Trophoblast cell (in vitro differentiated cells and primary cell): ENCODE data around the gene CDS1.
"Not testable (repeated sequence)": the region's sequence is repeated elsewhere in the genome, so short reads cannot be mapped to it uniquely, and the experiment has no call there.

Experiments used
- DNase-seq, 2 donors: peaks; one replicate each; pipeline ENCODE4 v3.0.0-alpha.2; 2016
- H2AFZ ChIP-seq: 2 replicates; pipeline ENCODE4 v1.6.1; 2013; ENCODE audit warnings: low read length, moderate library complexity, mild to moderate bottlenecking; ENCODE audit not compliant: insufficient read depth, poor library complexity
- H2AK5ac ChIP-seq: 2 replicates; pipeline ENCODE4 v1.6.1; 2013; ENCODE audit warnings: mild to moderate bottlenecking, low read length
- H2BK120ac ChIP-seq: 2 replicates; pipeline ENCODE4 v1.6.1; 2013; ENCODE audit warnings: low read length, mild to moderate bottlenecking, moderate library complexity; ENCODE audit not compliant: insufficient read depth, poor library complexity
- H2BK12ac ChIP-seq: 2 replicates; pipeline ENCODE4 v1.6.1; 2013; ENCODE audit warnings: mild to moderate bottlenecking, low read length, moderate library complexity
- H2BK5ac ChIP-seq: 2 replicates; pipeline ENCODE4 v1.6.1; 2013; ENCODE audit warnings: low read length, low read depth, moderate library complexity, mild to moderate bottlenecking; ENCODE audit not compliant: poor library complexity
- H3K14ac ChIP-seq: 2 replicates; pipeline ENCODE4 v1.6.1; 2013; ENCODE audit warnings: mild to moderate bottlenecking, low read length
- H3K18ac ChIP-seq: 2 replicates; pipeline ENCODE4 v1.6.1; 2013; ENCODE audit warnings: mild to moderate bottlenecking, low read length
- H3K23ac ChIP-seq: 2 replicates; pipeline ENCODE4 v1.6.1; 2013; ENCODE audit warnings: low read length
- H3K27ac ChIP-seq: 2 replicates; pipeline ENCODE4 v1.5.1; 2013; ENCODE audit warnings: low read depth, mild to moderate bottlenecking, inconsistent platforms, low read length, moderate library complexity
- H3K27me3 ChIP-seq: 2 replicates; pipeline ENCODE4 v1.6.1; 2013; ENCODE audit warnings: inconsistent platforms, mild to moderate bottlenecking, low read length, moderate library complexity; ENCODE audit not compliant: insufficient read depth
- H3K36me3 ChIP-seq, 2 experiments: 1 replicate in 1 of 2; 2 replicates in 1 of 2; pipeline ENCODE4 v1.6.1; 2013; ENCODE audit warnings: low read length in 2 of 2, mild to moderate bottlenecking in 2 of 2, moderate library complexity in 1 of 2; ENCODE audit not compliant: insufficient read depth in 2 of 2, control insufficient read depth in 1 of 2
- H3K4ac ChIP-seq: 2 replicates; pipeline ENCODE4 v1.6.1; 2013; ENCODE audit warnings: low read depth, mild to moderate bottlenecking, low read length, moderate library complexity
- H3K4me1 ChIP-seq, 2 experiments: 1 replicate in 1 of 2; 2 replicates in 1 of 2; pipeline ENCODE4 v1.6.1; 2013; ENCODE audit warnings: low read length in 2 of 2, mild to moderate bottlenecking in 2 of 2, moderate library complexity in 1 of 2; ENCODE audit not compliant: insufficient read depth in 2 of 2, control insufficient read depth in 1 of 2
- H3K4me2 ChIP-seq: 2 replicates; pipeline ENCODE4 v1.6.1; 2013; ENCODE audit warnings: inconsistent platforms, mild to moderate bottlenecking, low read length, moderate library complexity
- H3K4me3 ChIP-seq: 2 replicates; pipeline ENCODE4 v1.5.1; 2013; ENCODE audit warnings: mild to moderate bottlenecking, low read depth, low read length, inconsistent platforms
- H3K79me1 ChIP-seq: one replicate; pipeline ENCODE4 v1.6.1; 2013; ENCODE audit warnings: low read length
- H3K79me2 ChIP-seq: 2 replicates; pipeline ENCODE4 v1.6.1; 2013; ENCODE audit warnings: low read length, mild to moderate bottlenecking; ENCODE audit not compliant: control insufficient read depth, insufficient read depth, poor library complexity
- H3K9ac ChIP-seq: 2 replicates; pipeline ENCODE4 v1.6.1; 2013; ENCODE audit warnings: mild to moderate bottlenecking, low read length
- H3K9me3 ChIP-seq: 2 replicates; pipeline ENCODE4 v1.6.1; 2013; ENCODE audit warnings: low read depth, mild to moderate bottlenecking, control low read depth, inconsistent platforms, low read length; ENCODE audit not compliant: insufficient read depth
- H4K12ac ChIP-seq: 2 replicates; pipeline ENCODE4 v1.6.1; 2013; ENCODE audit warnings: low read depth, mild to moderate bottlenecking, low read length, moderate library complexity
- H4K8ac ChIP-seq: 2 replicates; pipeline ENCODE4 v1.6.1; 2013; ENCODE audit warnings: low read depth, mild to moderate bottlenecking, low read length, moderate library complexity
- H4K91ac ChIP-seq: one replicate; pipeline ENCODE4 v1.6.1; 2013; ENCODE audit warnings: low read depth, mild to moderate bottlenecking, low read length, moderate library complexity
- WGBS: extraction: QIAGEN DNeasy Blood & Tissue Kit; methylation state at CpG from one replicate; pipeline ENCODE4 v1.1.7; 2013; ENCODE audit warnings: missing lambda C conversion rate; ENCODE audit not compliant: insufficient read length, insufficient coverage; ENCODE audit errors: extremely low coverage; 5-methylcytosine and 5-hydroxymethylcytosine counted together

The CDS1 gene

DNA sequence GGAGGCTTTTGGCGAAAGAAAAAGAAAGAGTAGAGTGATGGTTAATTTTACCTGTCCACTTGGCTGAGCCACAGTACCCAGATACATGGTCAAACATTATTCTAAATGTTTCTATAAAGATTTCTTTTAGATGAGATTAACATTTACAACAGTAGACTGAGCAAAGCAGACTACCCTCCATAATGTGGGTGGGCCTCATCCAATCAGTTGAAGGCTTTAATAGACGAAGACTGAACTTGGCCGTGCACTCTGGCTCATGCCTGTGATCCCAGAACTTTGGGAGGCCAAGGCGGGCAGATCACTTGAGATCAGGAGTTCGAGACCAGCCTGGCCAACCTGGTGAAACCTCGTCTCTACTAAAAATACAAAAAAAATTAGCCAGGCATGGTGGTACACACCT is 33.7 kb upstream of the CDS1 start:
- not testable (repeated sequence) for H3K4me2 ChIP-seq, H3K27me3 ChIP-seq, H2AFZ ChIP-seq, H3K4ac ChIP-seq, H3K36me3 ChIP-seq, H3K9me3 ChIP-seq, H4K12ac ChIP-seq, H3K14ac ChIP-seq, DNase-seq, H2AK5ac ChIP-seq, H3K79me1 ChIP-seq, H2BK5ac ChIP-seq, H3K79me2 ChIP-seq, H3K4me3 ChIP-seq, H4K8ac ChIP-seq, H3K9ac ChIP-seq, H3K27ac ChIP-seq, H3K18ac ChIP-seq, H2BK12ac ChIP-seq, H2BK120ac ChIP-seq, H3K4me1 ChIP-seq, H3K23ac ChIP-seq, H4K91ac ChIP-seq
- no CpG with 5 or more reads among the region's 6 CpGs for WGBS

- H3K79me1 ChIP-seq, result no peaks in the 10 kb centered on the region
- no peak overlapping the region for H2AK5ac ChIP-seq
- H3K36me3 ChIP-seq, result no peaks in the 10 kb centered on the region
- no peak overlapping the region for H3K14ac ChIP-seq
- H3K27ac ChIP-seq, result no peak overlapping the region
- no peak overlapping the region for H4K91ac ChIP-seq
- H3K27me3 ChIP-seq, result no peaks in the 10 kb centered on the region
- no peak overlapping the region for H3K9ac ChIP-seq
- H3K4ac ChIP-seq, result no peak overlapping the region
- H3K79me2 ChIP-seq, result no peaks in the 10 kb centered on the region
- H3K4me1 ChIP-seq, result peaks cover 0 to 3% of the 10 kb centered on the region in 2 experiments
- no peak overlapping the region for H4K8ac ChIP-seq
- H4K12ac ChIP-seq, result no peak overlapping the region
- H3K4me2 ChIP-seq, result no peak overlapping the region
- no peak for DNase-seq
- H3K4me3 ChIP-seq, result no peak overlapping the region
- no peak overlapping the region for H3K23ac ChIP-seq
- H2BK120ac ChIP-seq, result no peak overlapping the region
- no CpG with 5 or more reads among the region's 5 CpGs for WGBS
- H3K9me3 ChIP-seq, result no peaks in the 10 kb centered on the region
- H2AFZ ChIP-seq, result no peak overlapping the region
- no peak overlapping the region for H3K18ac ChIP-seq
- no peak overlapping the region for H2BK5ac ChIP-seq
- no peak overlapping the region for H2BK12ac ChIP-seq
These were observed 20.8 kb upstream of the CDS1 start for GRCh38 chr4:84562156-84562555.

GRCh38 chr4:84563002-84563401 is 19.9 kb upstream of the CDS1 start:
- Histone ChIP-seq H3K4me3 (no peak overlapping the region), H4K91ac (no peak overlapping the region), H3K27me3 (no peaks in the 10 kb centered on the region), H3K36me3 (no peaks in the 10 kb centered on the region), H3K9ac (no peak overlapping the region), H2BK12ac (no peak overlapping the region), H2BK120ac (no peak overlapping the region), H3K4me1 (peaks cover 0 to 3% of the 10 kb centered on the region in 2 experiments), H3K9me3 (no peaks in the 10 kb centered on the region), H3K27ac (no peak overlapping the region), H3K79me1 (no peaks in the 10 kb centered on the region), H2BK5ac (no peak overlapping the region), H3K14ac (no peak overlapping the region), H4K12ac (no peak overlapping the region), H2AFZ (no peak overlapping the region), H4K8ac (no peak overlapping the region), H3K4me2 (no peak overlapping the region), H3K79me2 (no peaks in the 10 kb centered on the region), H3K18ac (no peak overlapping the region), H2AK5ac (no peak overlapping the region), H3K23ac (no peak overlapping the region), H3K4ac (no peak overlapping the region)
- WGBS, result no CpG with 5 or more reads among the region's 4 CpGs
- peak; percentile 67 to 84 for DNase-seq

- H2AFZ ChIP-seq, result no peak overlapping the region
- no peaks in the 10 kb centered on the region for H3K9me3 ChIP-seq
- no peak overlapping the region for H4K91ac ChIP-seq
- no peak overlapping the region for H3K4ac ChIP-seq
- H3K79me1 ChIP-seq, result no peaks in the 10 kb centered on the region
- H3K4me1 ChIP-seq, result peaks cover 0 to 3% of the 10 kb centered on the region in 2 experiments
- no peak overlapping the region for H3K27ac ChIP-seq
- H2BK5ac ChIP-seq, result no peak overlapping the region
- H4K8ac ChIP-seq, result no peak overlapping the region
- H3K23ac ChIP-seq, result no peak overlapping the region
- DNase-seq, result no peak
- no peaks in the 10 kb centered on the region for H3K36me3 ChIP-seq
- H3K14ac ChIP-seq, result no peak overlapping the region
- H2BK120ac ChIP-seq, result no peak overlapping the region
- no peak overlapping the region for H3K4me2 ChIP-seq
- no peaks in the 10 kb centered on the region for H3K27me3 ChIP-seq
- no CpG with 5 or more reads among the region's 4 CpGs for WGBS
- no peak overlapping the region for H2AK5ac ChIP-seq
- no peaks in the 10 kb centered on the region for H3K79me2 ChIP-seq
- no peak overlapping the region for H3K18ac ChIP-seq
- H4K12ac ChIP-seq, result no peak overlapping the region
- H2BK12ac ChIP-seq, result no peak overlapping the region
- no peak overlapping the region for H3K9ac ChIP-seq
- no peak overlapping the region for H3K4me3 ChIP-seq
These were observed 17.0 kb upstream of the CDS1 start for GRCh38 chr4:84565951-84566350.
